IMR-90 (cell line): ENCODE data around the gene BACH1. TPM values are rescaled to one million over a fixed set of nuclear protein-coding genes. Genes with fewer than 3 reads are reported as not detected.
"Not testable (repeated sequence)": the region's sequence is repeated elsewhere in the genome, so short reads cannot be mapped to it uniquely, and the experiment has no call there.

ENCODE experiments used
- ATAC-seq: fragments of 200-7000 bp; cut with Tn5 transposase; 2 replicates; pipeline ENCODE4 v1.9.1; 2020; ENCODE audit warnings: low read depth, mild to moderate bottlenecking, moderate library complexity
- BruUV-seq: library from RNA; stranded (reverse); fragments of 400-500 nt; replicated peaks from 2 replicates; lab custom pipeline; 2021; lab: Mats Ljungman, UMichigan
- CTCF ChIA-PET: fragments of 300-600 bp; formaldehyde crosslinking; extraction: SDS; loops from one replicate; lab custom pipeline; 2021; ENCODE audit warnings: antibody characterized with exemption; lab: Yijun Ruan, JAX
- POLR2A ChIA-PET: fragments of 300-600 bp; sonication (Branson Sonifier 250); formaldehyde crosslinking; loops from one replicate; lab custom pipeline; 2022; ENCODE audit warnings: antibody characterized with exemption; ENCODE audit not compliant: unreplicated experiment; lab: Charles Lee
- DNase-seq: peaks from one replicate; pipeline ENCODE4 v3.0.0; 2013
- H2AFZ ChIP-seq: replicated peaks from 2 replicates; pipeline ENCODE3; 2013; ENCODE audit warnings: low read length, mild to moderate bottlenecking; ENCODE audit not compliant: poor library complexity
- H2AK5ac ChIP-seq: 2 replicates; pipeline ENCODE4 v1.6.1; 2013; ENCODE audit warnings: low read depth, low read length, inconsistent platforms
- H2AK9ac ChIP-seq: replicated peaks from 2 replicates; pipeline ENCODE3; 2013; ENCODE audit warnings: mild to moderate bottlenecking, low read depth, low read length, moderate library complexity; ENCODE audit not compliant: poor library complexity
- H2BK120ac ChIP-seq: 2 replicates; pipeline ENCODE4 v1.6.1; 2013; ENCODE audit warnings: low read depth, low read length, inconsistent platforms
- H2BK15ac ChIP-seq: 3 replicates; pipeline ENCODE4 v1.6.1; 2013; ENCODE audit warnings: low read depth, low read length, inconsistent platforms
- H2BK20ac ChIP-seq: 2 replicates; pipeline ENCODE4 v1.6.1; 2013; ENCODE audit warnings: low read depth, mild to moderate bottlenecking, inconsistent platforms, low read length, moderate library complexity
- H2BK5ac ChIP-seq: 2 replicates; pipeline ENCODE4 v1.6.1; 2013; ENCODE audit warnings: mild to moderate bottlenecking, low read depth, low read length, inconsistent platforms; ENCODE audit not compliant: poor library complexity, severe bottlenecking
- H3K14ac ChIP-seq: replicated peaks from 2 replicates; pipeline ENCODE4 v1.6.1; 2013; ENCODE audit warnings: low read depth, low read length, inconsistent platforms
- H3K18ac ChIP-seq: 2 replicates; pipeline ENCODE4 v1.6.1; 2013; ENCODE audit warnings: low read depth, low read length, control low read depth
- H3K23ac ChIP-seq: 2 replicates; pipeline ENCODE4 v1.6.1; 2013; ENCODE audit warnings: low read depth, low read length, inconsistent platforms
- H3K27ac ChIP-seq: 2 replicates; pipeline ENCODE4 v1.5.1; 2013; ENCODE audit warnings: mild to moderate bottlenecking, control low read depth, low read length; ENCODE audit not compliant: insufficient read depth
- H3K27me3 ChIP-seq: 2 replicates; pipeline ENCODE4 v1.6.1; 2013; ENCODE audit warnings: low read length; ENCODE audit not compliant: control insufficient read depth, insufficient read depth
- H3K36me3 ChIP-seq: 2 replicates; pipeline ENCODE4 v1.6.1; 2013; ENCODE audit warnings: low read length, mixed read lengths; ENCODE audit not compliant: control insufficient read depth, insufficient read depth
- H3K4ac ChIP-seq: 2 replicates; pipeline ENCODE4 v1.6.1; 2013; ENCODE audit warnings: low read depth, low read length, inconsistent platforms
- H3K4me1 ChIP-seq: 2 replicates; pipeline ENCODE4 v1.6.1; 2013; ENCODE audit warnings: low read length, mixed read lengths; ENCODE audit not compliant: control insufficient read depth, insufficient read depth
- H3K4me2 ChIP-seq: 2 replicates; pipeline ENCODE4 v1.6.1; 2013; ENCODE audit warnings: low read depth, mild to moderate bottlenecking, control low read depth, low read length, moderate library complexity
- H3K4me3 ChIP-seq: 2 replicates; pipeline ENCODE4 v1.5.1; 2013; ENCODE audit warnings: low read depth, mild to moderate bottlenecking, control low read depth, low read length, moderate library complexity; ENCODE audit not compliant: insufficient read depth
- H3K56ac ChIP-seq: 2 replicates; pipeline ENCODE4 v1.6.1; 2013; ENCODE audit warnings: low read length, inconsistent platforms; ENCODE audit not compliant: insufficient read depth; ENCODE audit errors: extremely low read depth
- H3K79me1 ChIP-seq, 2 experiments: 2 replicates each; pipeline ENCODE4 v1.6.1; 2013; ENCODE audit warnings: low read length in 2 of 2, inconsistent platforms in 1 of 2, low read depth in 1 of 2
- H3K9ac ChIP-seq: 2 replicates; pipeline ENCODE4 v1.6.1; 2013; ENCODE audit warnings: low read depth, low read length, control low read depth
- H3K9me1 ChIP-seq: 2 replicates; pipeline ENCODE4 v1.6.1; 2013; ENCODE audit warnings: low read length, inconsistent platforms; ENCODE audit not compliant: insufficient read depth
- H3K9me3 ChIP-seq: 2 replicates; pipeline ENCODE4 v1.6.1; 2013; ENCODE audit warnings: low read length; ENCODE audit not compliant: control insufficient read depth, insufficient read depth
- H4K20me1 ChIP-seq: 2 replicates; pipeline ENCODE4 v1.6.1; 2013; ENCODE audit warnings: low read length, inconsistent platforms; ENCODE audit not compliant: insufficient read depth
- H4K5ac ChIP-seq: 2 replicates; pipeline ENCODE4 v1.6.1; 2013; ENCODE audit warnings: mild to moderate bottlenecking, low read depth, low read length, control low read depth
- H4K8ac ChIP-seq, 2 experiments: 2 replicates each; pipeline ENCODE4 v1.6.1; 2013; ENCODE audit warnings: low read depth in 2 of 2, low read length in 2 of 2, control low read depth in 1 of 2, inconsistent platforms in 1 of 2
- H4K91ac ChIP-seq: 2 replicates; pipeline ENCODE4 v1.6.1; 2013; ENCODE audit warnings: low read depth, low read length, inconsistent platforms; ENCODE audit not compliant: insufficient read depth
- dilution Hi-C: fragments of 300-500 bp; cut with HindIII; formaldehyde crosslinking; loops from one replicate; pipeline ENCODE4 v1.14.3; 2018; ENCODE audit warnings: low sequenced_read_pairs; ENCODE audit not compliant: unreplicated experiment
- in situ Hi-C: fragments of 300-500 bp; cut with MboI; formaldehyde crosslinking; loops from 3 replicates; pipeline ENCODE4 v1.14.3; 2019; ENCODE audit warnings: low sequenced_read_pairs, inconsistent platforms, mixed read lengths
- intact Hi-C: fragments of 100-400 bp; cut with micrococcal nuclease; formaldehyde crosslinking; loops from 2 replicates; pipeline ENCODE4 v1.10.0; 2022
- polyA plus RNA-seq, 3 experiments: library from polyadenylated mRNA; depleted of rRNA; stranded (reverse); fragments of >200 nt; gene quantifications; 2 replicates each; pipeline ENCODE4 v1.2.3, GENCODE V29; 2012; ENCODE audit warnings: low replicate concordance in 1 of 3
- total RNA-seq: library from RNA; depleted of rRNA; stranded (reverse); fragments of >200 nt; gene quantifications from 2 replicates; pipeline ENCODE4 v1.2.3, GENCODE V29; 2012

BACH1 gene
- total and polyA plus RNA-seq, 2 of the 4 experiments (the other 2 are of a cell fraction): 23.1 to 108 TPM

DNA sequence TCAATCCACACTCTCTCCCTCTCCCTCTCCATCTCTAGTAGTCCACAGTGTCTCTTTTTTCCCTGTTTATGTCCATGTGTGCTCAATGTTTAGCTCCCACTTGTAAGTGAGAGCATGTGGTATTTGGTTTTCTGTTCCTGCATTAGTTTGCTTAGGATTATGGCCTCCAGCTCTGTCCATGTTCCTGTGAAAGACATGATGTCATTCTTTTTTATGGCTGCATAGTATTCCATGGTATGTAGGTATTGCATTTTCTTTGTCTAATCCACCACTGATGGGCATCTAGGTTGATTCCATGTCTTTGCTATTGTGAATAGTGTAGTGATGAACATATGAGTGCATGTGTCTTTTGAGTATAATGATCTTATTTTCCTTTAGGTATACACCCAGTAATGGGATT, 49.4 kb upstream of the BACH1 start:
- DNase-seq, H2BK120ac ChIP-seq, H2AK5ac ChIP-seq, H3K4me3 ChIP-seq, POLR2A ChIA-PET, H4K8ac ChIP-seq, H2BK15ac ChIP-seq, H2AFZ ChIP-seq, H4K91ac ChIP-seq, dilution Hi-C loops, H4K20me1 ChIP-seq, H3K27me3 ChIP-seq, ATAC-seq, H2AK9ac ChIP-seq, H3K56ac ChIP-seq, H2BK5ac ChIP-seq, H3K14ac ChIP-seq, H3K9ac ChIP-seq, H3K79me1 ChIP-seq, H3K9me3 ChIP-seq, H2BK20ac ChIP-seq, CTCF ChIA-PET, H3K4ac ChIP-seq, H3K27ac ChIP-seq, H3K36me3 ChIP-seq, in situ Hi-C loops, H3K4me1 ChIP-seq, H3K4me2 ChIP-seq, H4K5ac ChIP-seq, H3K18ac ChIP-seq, intact Hi-C loops, H3K23ac ChIP-seq, BruUV-seq: not testable (repeated sequence)
- H3K9me1 ChIP-seq: peaks cover 11% of the 10 kb centered on the region
